Fibroblast of the conjunctiva (primary cell): ENCODE results near the gene NCR2.

Experiments
- DNase-seq: peaks from one replicate; pipeline ENCODE4 v3.0.0-alpha.2; 2010; ENCODE audit warnings: low read depth

The NCR2 gene

GRCh38 chr6:41331401-41332150, 3.8 kb upstream of the NCR2 start:
- no peak for DNase-seq

- no peak for DNase-seq
These were observed 3.2 kb upstream of the NCR2 start for GRCh38 chr6:41332241-41332640.

- DNase-seq: no peak
These were observed 2.3 kb upstream of the NCR2 start for GRCh38 chr6:41332842-41333736.

DNA sequence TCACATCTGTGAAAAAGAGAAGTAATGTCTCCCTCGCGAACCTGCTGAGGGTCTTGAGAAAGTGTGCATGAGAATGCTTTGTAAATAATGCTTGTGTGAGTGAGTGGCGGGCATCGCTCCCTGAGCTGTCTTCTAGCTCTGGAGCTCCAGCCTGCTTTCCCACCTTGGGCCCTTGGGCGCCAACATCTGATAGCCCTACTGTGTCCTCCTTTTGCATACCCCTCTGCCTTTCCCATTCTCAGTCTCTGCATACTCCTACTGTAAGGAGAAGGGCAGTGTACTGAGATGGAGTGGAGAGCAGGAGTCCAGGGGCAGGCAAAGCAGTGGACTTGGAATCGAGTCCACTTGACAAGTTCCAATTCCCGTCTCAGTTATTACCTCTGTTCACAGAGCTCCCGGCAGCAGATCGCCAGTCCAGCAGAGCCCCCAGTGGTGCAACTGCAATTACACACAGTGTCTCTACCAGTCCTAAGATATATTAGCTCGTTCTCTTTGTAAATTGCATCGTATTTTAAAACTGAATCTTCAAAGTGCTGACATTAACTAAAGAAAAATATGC, 847 bp upstream of the NCR2 start:
- DNase-seq: no peak

GRCh38 chr6:41335943-41336342, 535 bp downstream of the NCR2 start:
- DNase-seq: no peak

GRCh38 chr6:41336824-41337223, 1.4 kb downstream of the NCR2 start:
- DNase-seq: no peak

GRCh38 chr6:41337709-41338108, 2.3 kb downstream of the NCR2 start:
- DNase-seq: no peak

DNA sequence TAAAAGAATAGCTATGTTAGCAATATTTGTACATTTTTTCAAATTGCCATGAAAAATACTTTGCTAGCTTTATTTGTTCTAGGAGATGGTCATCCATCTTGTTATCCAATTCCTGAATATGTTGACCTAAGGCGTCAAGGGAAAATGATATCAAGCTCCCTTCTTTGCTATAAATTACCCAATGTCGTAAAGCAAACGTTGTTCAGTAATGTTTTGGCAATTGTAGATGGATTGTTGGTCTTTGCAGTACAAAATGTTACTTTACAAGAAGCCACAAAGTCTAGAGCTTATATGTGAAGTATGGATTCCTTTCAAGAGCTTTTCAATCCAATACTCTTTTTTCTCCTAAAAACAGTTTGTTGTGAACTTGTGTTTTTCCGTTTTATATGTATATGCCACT, 3.3 kb downstream of the NCR2 start:
- no peak for DNase-seq

DNA sequence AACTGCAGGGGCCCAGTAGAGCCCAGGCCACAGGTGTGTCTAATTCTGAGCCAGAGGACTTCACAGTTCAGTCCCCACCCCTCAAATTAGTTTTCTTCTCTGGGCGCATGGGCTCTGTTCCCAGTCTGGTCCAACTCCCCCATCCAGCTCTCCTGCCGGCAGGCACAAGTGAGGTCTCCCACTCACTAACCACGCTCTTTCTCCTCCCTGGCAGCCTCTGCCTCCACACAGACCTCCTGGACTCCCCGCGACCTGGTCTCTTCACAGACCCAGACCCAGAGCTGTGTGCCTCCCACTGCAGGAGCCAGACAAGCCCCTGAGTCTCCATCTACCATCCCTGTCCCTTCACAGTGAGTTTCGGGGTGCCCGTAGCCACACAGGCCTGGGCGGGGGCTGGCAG, 6.2 kb downstream of the NCR2 start:
- no peak for DNase-seq

- DNase-seq: no peak
These were observed 6.8 kb downstream of the NCR2 start for GRCh38 chr6:41342241-41342640.

- DNase-seq: no peak
These were observed 8.3 kb downstream of the NCR2 start for GRCh38 chr6:41343641-41344187.

- DNase-seq: no peak
These were observed 9.5 kb downstream of the NCR2 start for GRCh38 chr6:41344876-41345275.

GRCh38 chr6:41345901-41346300, 10.5 kb downstream of the NCR2 start:
- no peak for DNase-seq

DNA sequence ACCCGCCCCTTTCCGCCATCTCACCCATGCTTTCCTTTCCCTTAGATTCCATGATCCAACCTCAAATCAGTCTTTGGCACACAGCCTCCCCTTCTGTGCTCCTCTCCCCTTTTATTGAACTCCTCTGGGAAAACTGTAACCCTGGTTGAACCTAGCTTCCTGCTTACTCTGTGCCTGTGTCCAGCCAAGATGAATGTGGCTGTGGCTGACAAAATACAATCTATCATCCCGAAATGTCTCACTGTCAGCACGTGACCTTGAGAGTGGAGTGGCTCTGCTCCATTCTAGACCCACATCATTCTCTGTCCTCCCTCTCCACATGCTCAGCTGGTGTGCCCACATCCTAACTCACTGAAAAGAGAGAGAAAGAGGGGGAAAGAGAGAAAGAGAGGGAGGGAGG, 11.0 kb downstream of the NCR2 start:
- no peak for DNase-seq

DNA sequence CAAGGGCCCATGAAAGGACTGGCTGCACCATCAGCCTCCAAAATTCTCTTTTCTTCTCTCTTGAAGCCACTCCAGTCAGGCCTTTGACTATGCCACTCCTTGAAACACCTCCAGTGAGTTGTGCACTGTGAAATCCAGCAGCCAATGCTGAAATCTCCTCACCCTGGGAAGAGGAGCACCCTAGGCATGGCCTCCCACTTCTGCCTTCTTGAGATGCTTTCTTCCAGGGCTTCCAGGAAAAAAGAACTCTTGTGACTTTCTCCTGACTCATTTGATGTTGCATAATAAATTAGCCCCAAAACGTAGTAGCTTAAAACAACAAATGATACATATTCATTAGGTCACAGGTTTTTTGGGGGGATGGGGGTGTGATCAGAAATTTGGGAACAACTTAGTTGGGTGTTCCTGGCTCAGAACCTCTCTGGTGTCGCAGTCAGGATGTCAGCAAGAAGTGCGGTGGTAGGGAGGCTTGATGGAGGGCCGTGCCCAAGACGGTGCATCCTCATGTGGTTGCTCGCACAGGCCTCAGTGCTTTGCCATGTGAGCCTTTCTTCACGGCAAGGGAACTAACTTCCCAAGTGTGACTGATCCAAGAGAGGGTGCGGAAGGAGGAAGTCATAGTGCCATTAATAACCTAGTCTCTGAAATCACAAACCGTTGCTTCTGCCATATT, 12.1 kb downstream of the NCR2 start:
- DNase-seq: no peak

- no peak for DNase-seq
These were observed 13.5 kb downstream of the NCR2 start for GRCh38 chr6:41348934-41349333.

GRCh38 chr6:41352396-41352795, 17.0 kb downstream of the NCR2 start:
- no peak for DNase-seq

DNA sequence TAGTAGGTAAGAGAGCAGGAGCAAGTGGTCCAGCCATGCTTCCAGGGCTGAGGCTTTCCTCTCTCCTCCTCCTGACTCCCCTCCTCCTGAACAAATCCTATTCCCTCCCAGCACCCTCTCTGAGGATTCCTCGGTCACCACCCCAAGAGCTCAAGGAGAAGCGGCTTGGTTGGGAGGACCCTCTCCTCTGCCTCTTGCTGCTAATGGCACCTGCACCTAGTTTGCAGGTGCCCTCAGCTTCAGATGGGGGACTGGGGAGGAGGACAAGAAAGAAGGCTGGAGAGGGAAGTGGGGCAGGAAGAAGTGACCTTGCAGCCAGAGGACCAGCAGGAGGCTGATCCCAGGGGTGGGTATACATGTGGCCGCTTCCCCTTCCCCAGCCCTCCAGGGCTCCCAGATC, 17.5 kb downstream of the NCR2 start:
- no peak for DNase-seq

DNA sequence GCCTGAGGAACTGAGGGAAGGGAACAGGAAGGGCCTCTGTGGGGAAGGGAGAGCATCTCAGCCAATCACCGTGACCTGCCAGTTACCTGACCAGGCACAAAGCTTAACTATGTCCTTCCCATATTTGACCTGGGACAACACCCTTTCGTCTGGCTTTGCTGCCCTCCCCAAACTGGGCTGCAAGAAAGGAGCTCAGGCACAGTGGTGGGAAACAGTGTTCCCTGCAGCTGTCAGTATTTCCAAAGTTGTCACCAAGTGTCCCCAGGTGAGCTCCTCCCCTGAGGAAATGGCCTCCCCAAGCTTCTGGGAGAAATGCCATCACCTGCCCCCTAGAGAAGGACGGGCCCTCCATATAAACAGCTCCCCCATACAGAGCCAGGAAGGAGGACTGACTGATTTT, 17.9 kb downstream of the NCR2 start:
- DNase-seq: no peak

DNA sequence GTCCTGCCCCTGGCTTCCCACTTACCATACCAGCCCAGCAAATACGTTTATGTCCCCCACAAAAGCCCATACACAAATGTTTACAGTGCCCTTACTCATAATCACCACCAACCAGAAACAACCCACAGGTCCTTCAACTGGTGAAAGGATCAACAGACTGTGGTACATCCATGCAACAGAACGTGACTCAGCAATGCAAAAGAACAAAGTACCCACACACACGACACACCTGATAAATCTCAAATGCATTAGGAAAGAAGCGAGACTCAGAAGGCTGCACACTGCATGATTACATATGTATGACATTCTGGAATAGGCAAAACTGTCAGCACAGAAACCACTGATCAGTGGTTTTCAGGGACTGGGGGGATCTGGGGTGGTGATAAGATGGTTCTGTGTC, 20.5 kb downstream of the NCR2 start:
- DNase-seq: no peak

- DNase-seq: no peak
These were observed 21.4 kb downstream of the NCR2 start for GRCh38 chr6:41356825-41357224.

DNA sequence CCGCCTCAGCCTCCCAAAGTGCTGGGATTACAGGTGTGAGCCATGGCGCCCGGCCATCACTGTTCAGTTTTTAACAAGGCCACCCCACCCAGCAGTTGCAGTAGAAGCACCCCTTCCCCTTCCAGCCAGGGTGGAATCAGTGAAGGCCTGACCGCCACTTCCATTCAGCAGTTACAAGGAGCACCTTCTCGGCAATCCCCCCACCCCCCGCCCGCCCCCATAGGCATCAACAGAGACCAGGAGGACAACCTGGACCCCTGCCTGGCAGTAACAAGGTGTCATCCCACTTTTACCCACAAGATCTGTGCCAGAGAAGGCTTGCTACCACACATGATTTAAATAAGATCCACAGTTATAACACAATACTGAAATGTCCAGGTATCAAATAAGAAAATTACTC, 23.1 kb downstream of the NCR2 start:
- no peak for DNase-seq
